GM19023 (cell line): ENCODE measurements around the gene TP53AIP1.
A peak's percentile ranks its signal among the peaks of the same experiment; 100 is the strongest.

Experiments used
- ATAC-seq: cut with Tn5 transposase; IDR thresholded peaks from one replicate; pipeline ENCODE4 v1.9.1; 2021; ENCODE audit warnings: mild to moderate bottlenecking, moderate library complexity; ENCODE audit not compliant: unreplicated experiment

Gene TP53AIP1

DNA sequence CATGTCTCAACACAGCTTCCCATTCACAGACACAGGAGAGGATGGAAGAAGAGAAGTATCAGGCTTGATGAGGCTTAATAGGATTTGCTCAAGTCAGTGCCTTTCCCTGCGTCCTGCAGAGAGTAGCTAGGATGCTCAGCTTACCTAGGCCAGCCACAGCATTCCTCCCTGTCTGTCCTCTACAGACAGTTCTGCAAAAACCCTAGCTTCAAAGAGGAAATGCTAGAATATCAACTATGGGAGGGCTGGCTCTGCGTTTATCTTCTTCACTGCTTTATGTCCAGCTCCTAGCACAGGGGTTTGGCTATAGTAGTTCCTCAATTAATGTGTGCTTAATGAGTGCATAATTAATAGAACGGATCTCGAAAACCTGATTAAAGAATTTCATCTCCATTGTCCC, 35.1 kb downstream of the TP53AIP1 start:
- ATAC-seq: no peak

DNA sequence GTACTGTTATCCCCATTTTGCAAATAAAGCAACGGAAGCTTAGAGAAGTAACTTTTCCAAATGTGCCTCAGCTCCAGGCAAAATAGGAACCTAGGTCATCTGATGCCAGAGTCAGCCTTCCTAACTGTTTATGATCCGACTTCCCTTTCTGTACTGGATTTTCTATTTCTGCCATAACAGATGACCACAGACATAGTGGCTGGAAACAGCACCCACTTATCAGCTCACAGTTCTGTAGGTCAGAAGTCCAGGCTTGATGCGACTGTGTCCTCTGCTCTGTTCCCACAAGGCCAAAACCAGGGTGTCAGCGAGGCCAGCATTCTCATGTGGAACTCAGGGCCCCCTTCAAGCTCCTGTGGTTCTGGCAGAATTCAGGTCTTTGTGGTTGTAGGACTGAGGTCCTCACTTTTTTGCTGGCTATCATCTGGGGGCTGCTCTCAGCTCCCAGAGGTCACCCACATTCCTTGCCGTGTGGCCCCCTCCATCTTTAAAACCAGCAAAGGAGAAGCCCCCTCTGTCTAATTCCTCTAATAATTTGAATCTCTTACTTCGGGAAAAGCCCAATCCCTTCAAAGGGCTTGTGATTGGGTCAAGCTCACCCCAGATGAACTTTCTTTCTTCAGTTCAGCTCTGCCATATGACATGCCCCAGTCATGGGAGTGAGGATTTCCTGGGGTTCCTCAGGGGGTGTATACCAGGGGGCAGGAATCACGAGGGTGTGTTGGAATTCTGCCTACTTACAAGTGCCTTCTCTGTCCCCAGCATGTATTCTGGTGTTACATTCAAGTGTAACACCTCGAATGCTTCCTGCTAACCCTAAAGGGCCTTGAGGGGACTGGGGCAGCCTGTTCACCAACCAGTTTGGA, 36.3 kb downstream of the TP53AIP1 start:
- ATAC-seq: no peak

DNA sequence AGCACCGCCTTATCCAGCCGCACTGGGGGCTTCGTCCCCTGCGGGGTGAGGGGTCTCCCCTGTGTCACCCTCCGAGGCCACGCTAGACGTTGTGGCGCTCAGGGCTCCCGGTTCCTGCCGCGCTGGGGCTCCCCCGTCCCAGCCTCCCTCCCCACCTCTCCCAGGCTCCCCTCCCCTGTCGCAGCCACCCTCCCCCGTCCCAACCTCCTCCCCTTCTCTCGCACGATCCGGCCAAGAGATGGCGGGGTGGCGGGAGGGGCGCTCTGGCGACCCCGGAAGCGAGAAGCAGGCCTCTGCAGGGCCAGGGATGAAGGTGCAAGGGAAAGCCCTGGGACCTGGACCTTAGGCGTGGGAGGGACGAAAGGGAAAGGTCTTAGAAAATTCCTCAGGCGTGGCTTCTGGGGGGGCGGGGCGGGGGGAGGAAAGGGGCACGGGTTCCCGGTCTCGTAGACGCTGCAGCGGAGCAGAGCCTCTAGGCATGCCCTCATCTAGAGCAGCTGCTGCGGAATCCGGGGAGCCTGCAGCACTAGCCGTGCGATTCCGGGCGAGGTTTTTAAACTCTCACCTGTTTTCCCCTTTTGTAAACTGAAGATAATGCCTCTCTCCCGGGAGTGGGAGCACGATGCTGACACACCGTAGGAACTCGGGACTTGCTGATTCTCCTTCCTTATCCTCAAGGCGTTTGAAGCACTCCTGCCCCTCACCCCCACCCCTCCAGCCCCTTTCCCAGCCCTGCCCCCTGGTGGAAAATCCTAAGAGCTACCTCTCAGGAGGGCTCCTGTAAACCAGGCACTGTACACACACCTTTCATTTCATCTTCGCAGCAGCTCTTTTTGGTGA, 37.1 kb downstream of the TP53AIP1 start:
- ATAC-seq: peak; percentile 40

DNA sequence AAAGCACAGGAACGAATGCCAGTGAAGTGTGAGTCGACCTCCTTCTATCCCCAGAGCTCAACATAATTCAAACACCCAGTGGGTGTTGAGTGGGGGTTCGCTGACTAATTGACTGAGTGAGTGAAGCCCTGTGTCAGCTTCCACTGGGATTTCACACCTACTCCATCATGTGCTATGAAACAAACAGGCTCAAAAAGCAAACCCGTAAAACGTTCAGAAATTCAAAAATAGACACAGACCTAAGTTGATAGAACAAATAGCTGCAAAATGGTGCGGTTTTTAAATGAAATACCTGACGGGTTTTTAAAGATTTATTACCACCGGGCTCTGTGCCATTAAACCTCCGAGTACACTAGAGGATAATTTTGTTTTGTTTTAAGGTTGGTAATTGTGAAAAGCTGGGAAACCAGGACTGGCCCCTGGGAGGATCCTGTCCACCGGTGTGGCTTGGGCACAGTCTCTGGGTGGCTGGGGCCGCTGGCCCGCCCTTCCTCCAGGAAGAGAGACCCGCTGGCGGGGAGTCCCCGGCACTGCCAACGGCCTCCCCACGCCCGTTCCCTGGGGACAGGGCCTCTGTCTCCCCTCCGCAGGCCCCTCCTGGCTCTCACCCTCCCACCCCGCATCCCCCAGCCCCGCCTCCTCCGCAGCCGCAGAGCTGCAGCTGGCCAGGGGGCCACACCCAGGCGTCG, 37.9 kb downstream of the TP53AIP1 start:
- ATAC-seq: peak; percentile 36

DNA sequence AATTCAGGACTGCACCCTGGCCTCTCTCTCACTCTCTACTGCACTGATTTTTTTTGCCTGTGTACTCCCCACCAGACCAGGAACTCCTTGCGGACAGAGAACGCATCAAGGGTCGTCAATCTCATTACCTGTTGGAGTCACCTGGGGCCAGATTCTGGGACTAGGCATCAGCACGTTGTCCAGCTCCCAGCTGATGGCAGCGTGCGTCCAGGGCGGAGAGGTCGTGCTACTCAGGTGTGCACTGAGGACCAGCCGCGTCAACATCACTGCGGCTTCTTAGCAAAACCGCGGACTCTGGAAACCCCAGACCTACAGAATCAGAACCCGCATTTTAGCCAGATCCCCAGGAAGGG, 38.4 kb downstream of the TP53AIP1 start:
- no peak for ATAC-seq

DNA sequence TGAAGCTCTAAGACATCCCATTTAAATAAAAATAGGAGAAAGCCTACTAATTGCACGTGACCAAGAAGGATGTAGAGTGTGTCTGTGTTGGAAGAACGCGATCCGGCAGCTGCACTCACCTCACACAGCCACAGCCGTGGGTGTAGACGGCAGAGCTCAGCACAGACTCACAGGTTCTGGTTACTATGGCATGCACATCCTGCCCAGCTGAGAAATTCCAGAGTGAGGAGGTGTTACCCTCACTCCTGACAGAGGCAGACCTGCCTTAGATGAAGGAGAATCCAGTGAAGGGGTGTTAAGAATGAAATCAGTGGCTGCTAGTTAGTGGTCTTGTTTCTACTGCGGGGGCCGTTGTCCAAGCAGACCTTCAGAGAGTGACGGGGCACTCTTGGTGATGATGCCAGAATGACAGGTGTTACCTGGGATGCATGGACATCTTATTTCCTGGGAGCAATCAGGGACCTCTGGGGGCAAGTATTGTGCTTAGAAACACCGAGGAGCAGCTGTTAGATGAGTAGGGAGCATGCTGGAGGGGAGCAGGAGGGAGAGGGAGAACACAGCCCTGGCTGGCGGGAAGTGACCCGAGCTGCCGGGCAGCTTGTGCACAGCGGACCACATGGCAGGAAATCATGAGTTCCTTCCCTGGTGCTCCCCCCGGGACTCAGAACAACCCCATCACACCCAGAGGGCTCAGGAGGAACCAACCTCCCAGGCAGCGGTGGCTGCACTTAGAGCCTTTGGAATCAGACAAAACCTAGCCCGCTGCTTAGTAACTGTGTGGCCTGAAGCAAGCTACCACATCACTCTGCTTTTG, 39.2 kb downstream of the TP53AIP1 start:
- no peak for ATAC-seq

DNA sequence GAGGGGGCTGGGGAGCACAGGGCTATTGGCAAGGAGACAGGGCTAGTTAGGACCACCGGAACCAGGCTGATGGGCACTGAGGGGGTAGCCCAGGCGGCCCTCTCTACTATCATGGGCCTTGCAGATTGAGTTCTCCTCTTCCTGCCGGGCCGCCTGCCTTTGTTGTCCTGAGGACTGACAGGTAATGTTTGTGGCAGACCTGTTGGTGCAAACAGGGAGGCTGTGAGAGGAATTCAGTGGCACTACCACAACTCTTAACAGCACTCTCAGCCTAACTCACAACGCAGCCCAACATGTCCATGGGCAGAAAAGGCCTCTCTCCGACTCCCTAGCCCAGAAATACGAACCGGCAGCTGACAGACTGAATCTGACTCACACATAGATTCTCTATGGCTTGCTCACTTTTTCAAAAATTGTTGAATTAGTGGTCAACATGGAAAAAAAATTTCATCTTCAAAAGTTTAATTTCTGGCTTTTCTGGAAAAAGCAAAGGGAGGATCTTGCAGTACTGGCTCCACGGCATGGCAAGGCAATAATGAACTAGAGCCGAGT, 40.1 kb downstream of the TP53AIP1 start:
- ATAC-seq: no peak

DNA sequence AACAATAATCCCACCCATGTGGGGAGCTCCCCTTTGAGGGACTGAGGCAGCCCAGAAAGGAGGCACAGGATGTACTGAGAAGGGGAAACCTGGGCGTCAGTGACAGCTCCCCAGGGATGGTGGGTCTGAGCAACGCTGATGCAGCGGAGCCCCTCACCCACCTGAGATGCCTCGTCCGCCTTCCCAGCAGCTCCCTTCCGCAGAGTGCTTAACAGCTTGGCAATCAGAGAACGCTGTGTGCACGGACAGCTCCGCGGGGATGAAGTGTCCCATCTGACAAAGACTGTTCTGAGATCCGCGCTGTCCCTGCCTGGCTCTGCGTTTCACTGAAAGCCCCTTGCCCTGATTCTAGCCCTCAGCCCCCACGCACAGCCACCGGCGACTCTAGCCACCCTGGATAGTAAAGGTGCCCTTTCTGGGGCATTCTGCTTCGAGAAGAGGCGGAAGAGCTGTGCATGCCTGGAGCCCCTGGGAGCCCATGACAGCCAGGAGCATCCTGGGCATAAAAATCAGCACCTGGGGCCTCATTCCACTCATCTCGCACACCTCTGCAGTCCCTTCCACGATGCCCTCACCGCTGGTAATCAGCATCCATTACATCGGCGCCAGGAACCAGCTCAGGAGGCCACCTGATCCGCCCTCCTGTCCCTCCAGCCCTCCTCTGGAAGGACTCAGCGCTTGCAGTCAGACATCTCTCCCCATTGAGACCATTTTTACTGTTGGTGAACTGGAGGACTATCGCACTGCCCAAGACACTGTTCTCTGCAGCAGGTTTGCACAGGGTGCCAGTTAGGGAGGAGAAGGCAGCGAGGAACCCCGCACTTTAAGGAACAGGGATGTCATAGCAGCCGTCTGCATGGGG, 40.8 kb downstream of the TP53AIP1 start:
- no peak for ATAC-seq

DNA sequence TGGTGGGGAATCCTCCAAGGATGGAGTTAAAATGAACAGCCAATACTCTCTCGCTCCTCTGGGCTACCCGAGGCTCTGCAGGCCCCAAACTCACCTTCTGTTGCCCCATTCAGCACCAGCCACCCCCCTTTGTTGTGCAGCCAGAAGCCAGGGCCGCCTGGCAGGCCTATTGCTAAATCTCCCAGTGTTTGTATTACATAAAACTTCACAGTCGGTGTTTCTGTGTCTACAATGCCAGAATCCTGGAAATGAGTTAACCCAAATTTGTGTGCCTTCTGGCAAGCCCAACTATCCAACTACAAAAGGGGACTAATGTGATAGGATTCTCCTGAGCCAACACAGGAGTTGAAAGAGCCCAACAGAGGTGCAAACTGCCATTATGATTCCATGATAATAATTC, 42.2 kb downstream of the TP53AIP1 start:
- ATAC-seq: no peak

DNA sequence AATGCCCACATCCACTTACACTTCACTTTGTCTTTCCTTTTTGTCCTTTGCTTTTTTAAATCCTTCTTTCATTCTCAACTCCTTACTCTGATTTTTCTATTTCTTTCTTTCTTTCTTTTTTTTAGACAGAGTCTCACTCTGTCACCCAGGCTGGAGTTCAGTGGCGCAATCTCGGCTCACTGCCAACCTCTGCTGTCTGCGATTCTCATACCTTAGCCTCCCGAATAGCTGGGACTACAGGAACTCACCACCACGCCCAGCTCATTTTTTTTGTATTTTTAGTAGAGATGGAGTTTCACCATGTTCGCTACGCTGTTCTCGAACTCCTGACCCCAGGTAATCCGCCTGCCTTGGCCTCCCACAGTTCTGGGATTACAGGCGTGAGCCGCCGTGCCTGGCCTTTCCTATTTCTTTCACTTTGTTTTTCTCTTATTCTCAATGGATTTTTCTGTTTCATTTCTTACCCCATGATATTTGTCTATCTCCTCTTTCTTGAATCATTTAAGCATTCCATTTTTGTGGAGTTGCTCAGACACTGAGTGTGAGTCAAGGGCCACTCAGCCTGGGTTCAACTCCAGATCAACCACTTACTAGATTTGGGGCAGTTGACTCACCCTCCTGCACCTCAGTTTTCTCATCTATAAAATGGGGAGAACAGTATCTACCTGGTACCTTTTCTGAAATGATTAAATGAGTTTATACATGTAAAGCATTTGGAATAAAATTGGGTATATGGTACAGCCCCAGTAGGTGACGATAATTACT, 43.9 kb downstream of the TP53AIP1 start:
- ATAC-seq: no peak

DNA sequence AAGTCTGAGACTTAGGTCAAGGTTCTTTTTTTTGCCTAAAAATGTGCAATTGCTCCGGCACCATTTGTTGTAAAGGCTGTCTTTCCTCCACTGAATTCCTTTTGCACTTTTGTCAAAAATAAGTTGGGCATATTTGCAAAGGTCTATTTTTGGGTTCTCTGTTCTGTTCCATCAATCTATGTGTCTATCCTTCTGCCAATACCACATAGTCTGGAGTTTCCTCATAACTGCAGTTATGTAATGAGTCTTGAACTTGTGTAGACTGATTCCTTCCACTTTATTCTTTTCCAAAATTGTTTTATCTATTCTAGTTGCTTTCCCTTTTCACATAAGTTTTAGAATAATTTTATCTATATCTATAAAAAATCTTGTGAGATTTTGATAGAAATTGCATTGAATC, 44.8 kb downstream of the TP53AIP1 start:
- ATAC-seq: no peak

DNA sequence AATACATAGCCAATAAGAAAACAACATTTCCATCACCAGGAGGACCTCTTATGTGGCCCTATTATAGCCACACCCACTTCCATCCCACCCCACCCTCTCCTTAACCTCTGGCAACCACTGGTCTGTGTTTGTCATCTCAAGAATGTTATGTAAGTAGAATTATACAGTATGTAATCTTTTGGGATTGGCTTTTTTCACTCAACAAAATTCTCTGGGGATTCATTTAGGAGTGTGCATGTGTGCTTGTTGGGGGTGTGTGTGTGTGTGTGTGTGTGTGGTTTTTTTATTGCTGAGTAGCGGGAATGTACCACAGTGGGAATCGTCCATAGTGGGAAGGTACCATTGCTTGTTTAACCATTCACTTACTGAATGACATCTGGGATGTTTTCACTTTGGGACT, 46.3 kb downstream of the TP53AIP1 start:
- ATAC-seq: no peak

DNA sequence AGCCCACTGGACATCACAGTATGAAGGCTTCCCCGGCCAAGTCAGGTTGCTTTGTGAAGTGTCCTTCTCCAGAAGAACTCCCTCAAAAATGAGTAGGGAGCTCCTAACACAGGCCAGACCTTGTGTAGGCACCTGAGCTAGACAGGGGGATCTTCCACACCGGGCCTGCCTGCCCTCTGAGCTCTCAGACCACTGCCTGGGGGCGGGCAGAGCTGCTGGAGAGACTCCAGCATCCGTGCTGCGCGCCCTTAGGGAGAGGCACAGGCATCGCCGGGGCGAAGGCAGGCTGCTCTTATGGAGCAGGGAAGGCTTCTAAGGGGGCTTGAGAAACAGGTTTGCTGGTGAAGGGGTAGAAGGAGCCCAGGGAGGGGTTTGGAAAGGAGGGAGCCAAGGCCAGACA, 47.1 kb downstream of the TP53AIP1 start:
- ATAC-seq: no peak

DNA sequence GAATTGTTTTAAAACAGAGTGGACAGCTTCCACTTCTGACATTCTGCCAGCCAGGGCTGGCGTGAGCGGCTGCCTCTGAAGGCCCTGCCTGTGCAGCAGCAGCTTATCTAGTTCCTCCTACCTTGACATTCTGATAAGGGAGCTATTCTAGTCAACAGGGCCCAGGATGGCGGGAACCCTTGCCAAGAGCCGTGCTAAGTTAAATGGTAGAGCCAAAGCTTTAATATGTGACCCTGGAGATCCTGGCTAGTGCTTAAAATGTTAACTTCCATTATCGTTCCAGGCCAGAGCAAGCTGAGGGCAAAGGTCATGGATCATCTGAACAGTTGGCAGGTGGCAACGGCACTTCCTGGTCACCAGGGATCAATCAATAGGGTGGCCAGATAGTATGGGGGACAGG, 48.0 kb downstream of the TP53AIP1 start:
- ATAC-seq: no peak

DNA sequence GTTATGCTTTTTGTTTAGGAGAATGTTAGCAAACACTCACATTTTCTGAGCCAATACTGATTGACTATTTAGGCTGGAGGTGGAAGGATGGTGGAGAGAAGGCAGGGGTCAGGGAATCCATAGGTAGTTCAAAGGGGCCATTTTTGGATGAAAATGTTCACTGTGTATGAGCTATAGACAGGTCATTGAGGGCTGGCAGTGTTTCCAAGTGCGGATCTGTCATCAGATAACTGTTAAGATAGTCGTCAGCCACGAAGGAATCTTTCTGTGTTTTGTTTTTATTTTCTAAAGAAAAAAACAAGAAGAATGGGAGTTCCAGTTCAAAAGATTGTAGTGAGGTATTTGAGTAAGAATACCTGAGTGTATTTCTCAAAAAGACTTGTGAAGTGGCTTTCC, 48.4 kb downstream of the TP53AIP1 start:
- ATAC-seq: no peak

DNA sequence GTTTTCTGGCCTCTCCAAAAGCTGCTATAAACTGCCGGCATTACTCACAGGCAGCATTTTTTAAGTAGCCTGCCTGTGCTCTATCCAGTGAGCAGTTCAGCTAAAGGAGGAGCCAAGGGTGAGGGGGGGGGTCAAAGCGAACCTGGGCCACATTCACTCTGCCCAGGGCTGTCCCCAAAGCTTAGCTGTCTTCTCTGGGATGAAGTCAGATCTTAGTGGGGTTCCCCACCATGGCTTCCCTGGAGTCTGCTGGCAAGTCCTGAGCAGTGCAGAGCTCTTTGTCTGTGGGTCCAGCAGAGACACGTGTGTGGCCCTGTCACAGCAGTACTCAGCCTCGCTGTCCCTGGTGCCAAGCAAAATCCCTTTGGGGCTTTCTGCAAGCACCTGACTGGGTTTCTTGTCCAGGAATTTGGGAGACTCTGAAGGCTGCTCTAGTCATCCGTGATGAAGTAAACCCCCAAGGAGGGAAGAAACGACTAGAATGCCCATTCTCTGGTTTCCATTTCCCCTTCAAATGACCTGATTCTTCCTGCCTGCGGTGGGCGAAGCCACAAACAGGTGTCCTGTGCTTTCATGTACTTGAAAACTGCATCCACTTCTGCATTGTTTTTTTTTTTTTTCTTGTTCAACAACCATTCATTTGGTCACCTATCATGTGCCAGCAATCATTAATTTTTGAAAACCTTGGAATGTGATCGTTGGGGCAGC, 48.9 kb downstream of the TP53AIP1 start:
- ATAC-seq: peak; percentile 52

DNA sequence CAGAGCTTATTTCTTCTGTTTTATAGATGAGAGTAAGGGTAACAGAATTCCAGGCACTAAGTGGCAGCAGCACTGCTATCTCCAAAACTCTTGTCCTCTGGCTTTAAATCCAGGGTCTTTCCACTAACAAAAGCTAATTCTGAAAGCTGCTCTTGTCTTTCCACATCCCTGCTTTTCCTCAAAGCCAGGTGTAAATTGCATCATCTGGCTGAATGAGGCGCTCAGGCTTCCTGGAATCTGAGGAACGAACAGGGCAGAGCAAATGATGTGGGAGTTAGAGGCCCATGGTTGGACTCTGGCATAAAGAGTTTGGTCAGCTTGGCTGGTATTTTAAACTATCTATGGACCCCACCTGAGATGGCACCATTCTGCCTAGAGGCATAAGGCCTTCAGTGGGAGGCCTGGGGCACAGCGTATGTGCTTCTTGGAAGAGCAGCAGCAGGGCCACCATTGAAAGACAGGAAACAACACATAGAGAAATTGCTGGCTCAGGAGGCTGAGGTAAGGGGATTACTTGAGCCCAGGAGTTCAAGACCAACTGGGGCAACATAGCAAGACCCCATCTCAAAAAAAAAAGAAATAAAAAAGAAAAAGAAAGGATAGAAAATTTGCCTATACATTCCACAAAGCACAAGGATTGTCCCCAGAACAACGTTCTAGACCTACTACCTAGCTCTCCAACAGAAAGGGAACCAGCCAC, 49.7 kb downstream of the TP53AIP1 start:
- no peak for ATAC-seq
